GM23248 (cell line): ENCODE measurements around the gene TCTA. TPM values are rescaled to one million over a fixed set of nuclear protein-coding genes. Genes with fewer than 3 reads are reported as not detected.
"Not testable (repeated sequence)": the region's sequence is repeated elsewhere in the genome, so short reads cannot be mapped to it uniquely, and the experiment has no call there.

Source experiments
- DNase-seq: peaks from one replicate; pipeline ENCODE4 v3.0.0-alpha.2; 2015
- H2AFZ ChIP-seq: fragments of 200-600 bp; sonication (generic); 2 replicates; pipeline ENCODE4 v1.6.1; 2016; ENCODE audit warnings: antibody characterized with exemption
- H3F3A ChIP-seq: fragments of 200-600 bp; sonication (generic); 2 replicates; pipeline ENCODE4 v1.6.1; 2016; ENCODE audit warnings: mild to moderate bottlenecking, antibody characterized with exemption, mixed run types; ENCODE audit not compliant: insufficient read depth
- H3K27ac ChIP-seq: fragments of 200-600 bp; sonication (generic); 2 replicates; pipeline ENCODE4 v1.5.1; 2016; ENCODE audit warnings: mild to moderate bottlenecking
- H3K27me3 ChIP-seq: fragments of 200-600 bp; sonication (generic); replicated peaks from 2 replicates; pipeline ENCODE4 v1.6.1; 2016; ENCODE audit warnings: mild to moderate bottlenecking; ENCODE audit not compliant: insufficient read depth
- H3K36me3 ChIP-seq: fragments of 200-600 bp; sonication (generic); 2 replicates; pipeline ENCODE4 v1.6.1; 2016; ENCODE audit warnings: low read depth, mild to moderate bottlenecking
- H3K4me1 ChIP-seq: fragments of 200-600 bp; sonication (generic); 2 replicates; pipeline ENCODE4 v1.6.1; 2016; ENCODE audit warnings: mild to moderate bottlenecking; ENCODE audit not compliant: insufficient read depth
- H3K4me2 ChIP-seq: fragments of 200-600 bp; sonication (generic); one replicate; pipeline ENCODE4 v1.6.1; 2016; ENCODE audit warnings: mild to moderate bottlenecking; ENCODE audit not compliant: unreplicated experiment
- H3K4me3 ChIP-seq: fragments of 200-600 bp; sonication (generic); 2 replicates; pipeline ENCODE4 v1.5.1; 2016; ENCODE audit warnings: mild to moderate bottlenecking
- H3K79me2 ChIP-seq: fragments of 200-600 bp; sonication (generic); 2 replicates; pipeline ENCODE4 v1.6.1; 2016; ENCODE audit warnings: mild to moderate bottlenecking; ENCODE audit not compliant: insufficient read depth
- H3K9ac ChIP-seq: fragments of 200-600 bp; sonication (generic); 2 replicates; pipeline ENCODE4 v1.6.1; 2016; ENCODE audit warnings: mild to moderate bottlenecking
- H3K9me2 ChIP-seq: fragments of 200-600 bp; sonication (generic); 2 replicates; pipeline ENCODE4 v1.6.1; 2016; ENCODE audit warnings: mixed run types, mild to moderate bottlenecking, moderate library complexity; ENCODE audit not compliant: insufficient read depth
- H3K9me3 ChIP-seq: fragments of 200-600 bp; sonication (generic); one replicate; pipeline ENCODE4 v1.6.1; 2017; ENCODE audit warnings: low read depth
- H4K20me1 ChIP-seq: fragments of 200-600 bp; sonication (generic); 2 replicates; pipeline ENCODE4 v1.6.0; 2016; ENCODE audit not compliant: insufficient read depth
- EZH2 ChIP-seq: fragments of 200-600 bp; sonication (generic); IDR thresholded peaks from 2 replicates; pipeline ENCODE4 v1.6.1; 2018; ENCODE audit warnings: antibody characterized with exemption, mild to moderate bottlenecking; ENCODE audit not compliant: insufficient read depth, poor library complexity, severe bottlenecking
- EZH2phosphoT487 ChIP-seq: fragments of 200-600 bp; sonication (generic); IDR thresholded peaks from 2 replicates; pipeline ENCODE4 v1.6.1; 2018; ENCODE audit warnings: antibody characterized with exemption, moderate library complexity, mild to moderate bottlenecking, low read depth; ENCODE audit not compliant: insufficient read depth
- WGBS, 2 experiments: methylation state at CpG; one replicate each; pipeline ENCODE4 v1.1.6; 2015 to 2017; ENCODE audit warnings: low lambda C conversion rate in 2 of 2, low coverage in 1 of 2; ENCODE audit errors: missing lambda C conversion rate in 2 of 2; 5-methylcytosine and 5-hydroxymethylcytosine counted together
- in situ Hi-C: fragments of 300-500 bp; cut with MboI; formaldehyde crosslinking; loops from 2 replicates; pipeline ENCODE4 v1.15.0; 2020
- polyA plus RNA-seq: library from polyadenylated mRNA; unstranded; fragments of >200 nt; fragmentation: Nextera tagmentation; extraction: Ambion mirVana; gene quantifications from 2 replicates; pipeline ENCODE4 v1.2.1, GENCODE V29; 2016
- total RNA-seq: library from RNA; depleted of rRNA; stranded (reverse); fragments of >200 nt; shearing (Covaris generic); gene quantifications from 2 replicates; pipeline ENCODE4 v1.2.3, GENCODE V29; 2014

Gene TCTA
- total and polyA plus RNA-seq, 2 experiments from 2014 or later = 52.2 to 55.7 TPM

DNA sequence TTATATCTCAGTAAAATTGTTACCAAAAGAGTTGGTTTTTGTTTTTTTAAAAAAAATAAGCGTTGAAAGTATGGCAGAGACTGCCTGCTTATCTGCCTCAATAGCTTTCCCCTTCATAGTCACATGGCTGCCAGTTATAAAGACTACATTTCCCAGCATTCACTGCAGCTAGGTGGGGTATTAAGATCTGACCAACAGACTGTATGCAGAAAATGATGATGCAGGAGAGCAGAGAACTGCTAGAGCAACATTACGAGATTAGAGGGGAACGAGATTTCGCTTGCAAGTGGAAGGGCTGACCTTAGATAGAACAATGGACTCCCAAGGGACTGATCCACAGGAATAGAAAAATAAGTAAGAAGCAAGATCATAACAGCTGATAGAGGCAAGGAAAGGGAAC, 14.8 kb upstream of the TCTA start:
- no peaks in the 10 kb centered on the region for H3K9me3 ChIP-seq
- peaks cover 15% of the 10 kb centered on the region; the same call in 1 of the 2 replicates for H3K36me3 ChIP-seq
- 92 to 96% methylated on average over 4 of the region's 4 CpGs for WGBS, 2 experiments
- peaks cover 60% of the 10 kb centered on the region for H4K20me1 ChIP-seq
- no peaks in the 10 kb centered on the region for H3K9me2 ChIP-seq
- no peak for DNase-seq
- no peak overlapping the region for H3K27ac ChIP-seq
- peaks cover 100% of the 10 kb centered on the region for H3K79me2 ChIP-seq
- in situ Hi-C loops = no loop called here
- H2AFZ ChIP-seq = no peak overlapping the region
- H3K27me3 ChIP-seq = no peaks in the 10 kb centered on the region
- TF ChIP-seq EZH2phosphoT487 (no peak), EZH2 (no peak)
- H3F3A ChIP-seq = peaks cover 44% of the 10 kb centered on the region
- no peak overlapping the region for H3K9ac ChIP-seq
- H3K4me2 ChIP-seq = no peak overlapping the region
- no peak overlapping the region for H3K4me3 ChIP-seq
- H3K4me1 ChIP-seq = no peaks in the 10 kb centered on the region

GRCh38 chr3:49399461-49399860, 12.8 kb upstream of the TCTA start:
- no peak overlapping the region for H3K27ac ChIP-seq
- no peaks in the 10 kb centered on the region for H3K27me3 ChIP-seq
- H3K79me2 ChIP-seq = peaks cover 100% of the 10 kb centered on the region
- no peaks in the 10 kb centered on the region for H3K4me1 ChIP-seq
- H3K9ac ChIP-seq = no peak overlapping the region
- H3F3A ChIP-seq = peaks cover 47% of the 10 kb centered on the region
- 79% methylated on average over 3 of the region's 3 CpGs for WGBS, 2 experiments
- in situ Hi-C loops = no loop called here
- H4K20me1 ChIP-seq = peaks cover 51% of the 10 kb centered on the region
- no peak for DNase-seq
- no peak overlapping the region for H2AFZ ChIP-seq
- no peak overlapping the region for H3K4me3 ChIP-seq
- no peaks in the 10 kb centered on the region for H3K9me2 ChIP-seq
- TF ChIP-seq EZH2 = no peak
- no peak for TF ChIP-seq EZH2phosphoT487
- H3K36me3 ChIP-seq = peaks cover 16% of the 10 kb centered on the region; the same call in 1 of the 2 replicates
- no peaks in the 10 kb centered on the region for H3K9me3 ChIP-seq
- H3K4me2 ChIP-seq = no peak overlapping the region

DNA sequence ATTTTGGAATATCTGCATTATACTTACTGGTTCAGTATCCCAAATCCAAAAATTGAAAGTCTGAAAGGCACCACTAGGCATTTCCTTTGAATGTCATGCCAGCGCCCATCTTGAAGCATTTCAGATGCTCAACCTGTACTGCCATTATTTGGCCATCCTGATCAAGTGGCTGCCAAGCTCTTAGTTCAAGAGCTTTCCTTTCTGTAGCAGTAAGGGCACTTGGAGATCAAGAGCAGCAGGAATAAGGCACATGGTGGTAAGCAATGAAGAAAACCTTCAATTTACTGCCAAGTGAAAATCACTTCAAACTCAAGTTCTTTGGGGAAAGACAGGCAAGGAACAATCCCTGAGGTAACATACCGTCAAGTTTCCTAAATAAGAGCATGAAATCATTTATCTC, 10.5 kb upstream of the TCTA start:
- DNase-seq = no peak
- Histone ChIP-seq H3K36me3 (peaks cover 3% of the 10 kb centered on the region; the same call in 1 of the 2 replicates), H3F3A (peaks cover 61% of the 10 kb centered on the region), H3K79me2 (peaks cover 100% of the 10 kb centered on the region), H2AFZ (no peak overlapping the region), H3K9me3 (no peaks in the 10 kb centered on the region), H3K27ac (no peak overlapping the region), H3K9me2 (no peaks in the 10 kb centered on the region), H4K20me1 (peaks cover 57% of the 10 kb centered on the region), H3K4me3 (no peak overlapping the region), H3K9ac (no peak overlapping the region), H3K4me2 (no peak overlapping the region), H3K27me3 (no peaks in the 10 kb centered on the region), H3K4me1 (peaks cover 14% of the 10 kb centered on the region)
- in situ Hi-C loops = no loop called here
- TF ChIP-seq EZH2phosphoT487 (no peak), EZH2 (no peak)
- WGBS, 2 experiments = 95 to 98% methylated on average over 2 of the region's 2 CpGs

DNA sequence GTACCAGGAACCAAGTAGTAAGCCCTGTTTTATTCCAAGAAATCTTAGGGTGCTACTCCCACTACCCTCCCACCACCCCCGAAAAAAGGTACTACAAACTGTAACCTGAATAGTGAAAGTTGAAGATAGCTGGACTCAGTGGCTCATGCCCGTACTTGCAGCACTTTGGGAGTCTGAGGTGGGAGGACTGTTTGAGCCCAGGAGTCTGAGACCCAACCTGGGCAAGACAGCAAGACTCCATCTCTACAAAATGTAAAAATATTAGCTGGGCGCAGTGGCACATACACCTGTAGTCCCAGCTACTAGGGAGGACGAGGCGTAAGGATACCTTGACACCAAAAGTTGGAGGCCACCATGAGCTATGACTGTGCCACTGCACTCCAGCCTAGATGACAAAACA, 8.3 kb upstream of the TCTA start:
- H3K4me3 ChIP-seq = no peak overlapping the region
- no peak overlapping the region for H2AFZ ChIP-seq
- peaks cover 59% of the 10 kb centered on the region for H3F3A ChIP-seq
- no peaks in the 10 kb centered on the region for H3K27me3 ChIP-seq
- H4K20me1 ChIP-seq = peaks cover 53% of the 10 kb centered on the region
- DNase-seq = no peak
- no peak overlapping the region for H3K9ac ChIP-seq
- H3K36me3 ChIP-seq = 0 out of 2 replicates have a peak, but pooled peaks cover 3% of the 10 kb centered on the region
- no peaks in the 10 kb centered on the region for H3K9me3 ChIP-seq
- in situ Hi-C loops = no loop called here
- WGBS, 2 experiments = 96 to 99% methylated on average over 5 of the region's 5 CpGs
- H3K4me1 ChIP-seq = peaks cover 26% of the 10 kb centered on the region
- TF ChIP-seq EZH2 = no peak
- no peak for TF ChIP-seq EZH2phosphoT487
- no peaks in the 10 kb centered on the region for H3K9me2 ChIP-seq
- no peak overlapping the region for H3K27ac ChIP-seq
- peaks cover 100% of the 10 kb centered on the region for H3K79me2 ChIP-seq
- H3K4me2 ChIP-seq = no peak overlapping the region

DNA sequence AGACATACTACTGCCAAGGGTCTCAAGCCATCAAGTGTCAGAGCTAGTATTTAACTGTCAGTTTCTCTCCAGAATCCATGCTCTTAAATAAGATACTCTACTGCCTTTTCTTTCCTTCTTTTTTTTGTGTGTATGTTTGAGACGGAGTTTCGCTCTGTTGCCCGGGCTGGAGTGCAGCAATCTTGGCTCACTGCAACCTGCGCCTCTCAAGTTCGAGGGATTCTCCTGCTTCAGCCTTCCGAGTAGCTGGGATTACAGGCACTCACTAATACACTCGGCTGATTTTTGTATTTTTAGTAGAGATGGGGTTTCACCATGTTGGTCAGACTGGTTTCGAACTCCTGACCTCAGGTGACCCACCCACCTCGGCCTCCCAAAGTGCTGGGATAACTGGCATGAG, 6.7 kb upstream of the TCTA start:
- H3K36me3 ChIP-seq, H3K27me3 ChIP-seq, H3K9me3 ChIP-seq, H2AFZ ChIP-seq, H3K9me2 ChIP-seq, in situ Hi-C loops: not testable (repeated sequence)
- Histone ChIP-seq H3K9ac (peak overlapping the region; percentile 40), H4K20me1 (peaks cover 55% of the 10 kb centered on the region), H3K4me2 (peak overlapping the region; percentile 58), H3K27ac (peak overlapping the region; percentile 53), H3K79me2 (peaks cover 100% of the 10 kb centered on the region), H3K4me3 (peak overlapping the region; percentile 37), H3F3A (peaks cover 58% of the 10 kb centered on the region), H3K4me1 (peaks cover 38% of the 10 kb centered on the region)
- DNase-seq = peak; percentile 36
- WGBS, 2 experiments = 23% methylated on average over 9 of the region's 9 CpGs
